Choroid plexus epithelial cell (primary cell): Measurements from ENCODE around the gene ZNF138.
A peak's percentile ranks its signal among the peaks of the same experiment; 100 is the strongest.

ENCODE experiments used
- DNase-seq: peaks from one replicate; pipeline ENCODE4 v3.0.0-alpha.2; 2010; ENCODE audit warnings: low read depth
- H3K4me3 ChIP-seq: 2 replicates; pipeline ENCODE4 v1.5.1; 2011; ENCODE audit warnings: low read depth, mild to moderate bottlenecking, control low read depth, low read length, moderate library complexity
- TF ChIP-seq, protein P1 (sequence below): conservative IDR thresholded peaks from 2 replicates; pipeline ENCODE4 v1.5.1; 2011; ENCODE audit warnings: low read depth, mild to moderate bottlenecking, control low read depth, inconsistent platforms, low read length, moderate library complexity

The ZNF138 gene

DNA sequence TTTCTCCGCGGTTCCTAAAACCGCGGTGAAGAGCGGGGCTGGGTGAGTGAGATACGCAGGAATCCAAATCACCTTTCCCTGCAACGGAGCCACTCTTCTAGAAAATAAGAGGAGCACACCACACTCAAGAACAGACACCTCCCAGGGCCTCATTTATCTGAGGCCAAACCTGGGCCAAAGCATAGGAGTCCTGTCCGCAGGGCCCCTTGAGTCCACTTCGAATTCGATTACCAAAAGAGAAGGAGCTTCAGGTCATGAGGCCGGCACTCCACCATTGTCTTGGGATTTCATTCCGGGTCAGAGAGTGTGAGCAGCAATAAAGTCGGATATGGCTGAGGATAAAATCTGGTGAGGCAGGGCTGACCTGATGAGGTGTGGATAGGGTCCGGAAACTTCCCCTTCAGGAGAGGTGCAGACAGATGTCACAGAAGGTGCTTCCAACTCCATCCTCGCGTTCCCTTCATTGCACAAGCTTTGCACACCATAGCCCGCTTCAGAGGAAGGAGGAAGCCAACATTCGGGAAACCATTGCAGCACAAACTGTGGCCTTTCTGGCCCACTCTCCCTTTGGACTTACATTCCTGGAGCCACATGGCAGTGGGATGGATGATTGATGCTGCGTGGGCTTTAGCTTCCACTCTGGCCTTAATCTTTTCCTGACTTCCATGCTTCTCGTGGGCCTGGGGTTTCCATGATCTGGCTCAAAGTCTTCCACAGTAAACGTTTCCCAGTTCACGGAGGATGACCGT is 81.6 kb downstream of the ZNF138 start:
- TF ChIP-seq, protein P1, sequence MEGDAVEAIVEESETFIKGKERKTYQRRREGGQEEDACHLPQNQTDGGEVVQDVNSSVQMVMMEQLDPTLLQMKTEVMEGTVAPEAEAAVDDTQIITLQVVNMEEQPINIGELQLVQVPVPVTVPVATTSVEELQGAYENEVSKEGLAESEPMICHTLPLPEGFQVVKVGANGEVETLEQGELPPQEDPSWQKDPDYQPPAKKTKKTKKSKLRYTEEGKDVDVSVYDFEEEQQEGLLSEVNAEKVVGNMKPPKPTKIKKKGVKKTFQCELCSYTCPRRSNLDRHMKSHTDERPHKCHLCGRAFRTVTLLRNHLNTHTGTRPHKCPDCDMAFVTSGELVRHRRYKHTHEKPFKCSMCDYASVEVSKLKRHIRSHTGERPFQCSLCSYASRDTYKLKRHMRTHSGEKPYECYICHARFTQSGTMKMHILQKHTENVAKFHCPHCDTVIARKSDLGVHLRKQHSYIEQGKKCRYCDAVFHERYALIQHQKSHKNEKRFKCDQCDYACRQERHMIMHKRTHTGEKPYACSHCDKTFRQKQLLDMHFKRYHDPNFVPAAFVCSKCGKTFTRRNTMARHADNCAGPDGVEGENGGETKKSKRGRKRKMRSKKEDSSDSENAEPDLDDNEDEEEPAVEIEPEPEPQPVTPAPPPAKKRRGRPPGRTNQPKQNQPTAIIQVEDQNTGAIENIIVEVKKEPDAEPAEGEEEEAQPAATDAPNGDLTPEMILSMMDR = no peak
- no peak for DNase-seq
- H3K4me3 ChIP-seq = no peak overlapping the region

DNA sequence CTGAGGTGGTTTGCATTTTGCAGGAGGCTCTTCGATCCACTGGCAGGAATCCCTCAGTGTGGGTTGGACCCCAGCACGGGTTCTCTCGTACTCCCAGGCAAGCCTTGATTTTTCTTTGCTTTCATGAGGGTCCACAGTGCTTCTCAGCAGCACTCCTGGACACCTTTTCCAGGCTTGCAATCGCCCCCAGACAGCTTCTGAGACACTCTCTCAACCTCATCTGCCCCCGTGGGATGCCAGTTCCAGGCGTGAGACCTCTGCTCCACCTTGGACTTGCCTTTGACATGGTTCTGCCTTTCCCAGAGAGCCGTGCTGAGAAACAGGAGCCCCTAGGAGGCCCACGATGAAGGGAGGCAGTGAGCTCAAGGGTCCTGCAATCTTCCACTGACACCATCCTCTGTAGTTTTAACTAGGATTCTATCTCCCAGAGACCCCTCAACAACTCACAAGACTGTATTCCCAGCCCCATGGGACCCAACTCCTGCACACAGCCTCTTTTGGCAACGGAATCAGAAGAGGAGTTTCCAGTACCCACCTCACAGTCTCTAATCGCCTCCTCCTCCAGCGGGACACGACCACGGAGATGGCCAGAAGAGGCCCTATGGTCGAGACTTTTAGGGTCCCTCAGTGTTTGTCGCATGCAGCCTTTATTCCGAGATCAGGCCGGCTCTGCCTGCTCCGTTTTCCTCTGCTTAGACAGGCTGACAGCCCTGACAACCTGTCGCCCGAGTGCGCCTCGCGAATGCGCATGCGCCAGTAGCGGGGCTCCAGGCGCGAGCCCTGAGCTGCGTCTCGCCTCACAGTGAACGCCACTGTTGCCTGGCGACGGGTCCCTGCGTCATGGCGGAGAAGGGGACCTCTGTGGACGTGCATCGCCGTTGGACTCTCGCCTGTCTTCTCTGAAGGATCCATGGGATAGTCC is 82.8 kb downstream of the ZNF138 start:
- DNase-seq = peak; percentile 19
- peak overlapping the region; percentile 33 for H3K4me3 ChIP-seq
- TF ChIP-seq, protein P1 = no peak

DNA sequence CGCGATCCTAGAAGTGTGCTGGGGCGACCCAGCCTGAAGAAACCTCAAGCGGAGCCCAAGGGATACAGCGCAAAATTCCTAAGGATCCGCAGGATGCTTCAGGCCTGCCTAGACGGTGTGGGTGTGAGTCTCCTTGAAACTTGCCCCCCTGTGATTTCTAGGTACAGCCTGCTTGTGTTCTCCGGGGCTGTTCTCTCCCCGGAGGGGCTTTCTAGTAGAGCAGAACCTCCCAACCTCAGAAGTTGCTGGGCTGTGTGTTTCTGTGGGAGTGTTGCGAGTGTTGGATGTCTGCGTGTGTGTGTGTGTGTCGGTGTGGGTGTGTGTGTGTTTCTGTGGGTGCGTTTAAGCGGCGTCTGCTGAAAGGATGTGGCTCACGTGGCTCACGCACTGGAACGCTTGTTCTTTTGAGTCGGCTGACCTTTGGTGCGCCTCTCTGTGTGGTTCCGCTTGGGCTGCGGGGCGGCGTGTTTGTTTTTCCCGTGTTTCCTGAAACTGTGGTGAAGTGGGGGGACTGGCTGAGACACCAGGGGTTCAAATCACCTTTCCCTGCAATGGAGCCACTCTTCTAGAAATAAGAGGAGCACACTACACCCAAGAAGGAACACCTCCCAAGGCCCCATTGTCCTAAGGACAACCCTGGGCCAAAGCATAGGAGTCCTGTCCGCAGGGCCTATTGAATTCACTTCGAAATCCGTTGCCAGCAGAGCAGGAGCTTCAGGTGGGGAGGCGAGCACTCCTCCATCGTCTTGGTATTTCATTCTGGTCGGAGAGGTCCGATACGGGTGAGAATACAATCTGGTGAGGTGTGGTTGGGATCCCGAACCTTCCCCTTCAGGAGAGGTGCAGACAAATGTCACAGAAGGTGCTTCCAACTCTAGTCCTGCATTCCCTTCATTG is 83.7 kb downstream of the ZNF138 start:
- no peak for DNase-seq
- peak overlapping the region; percentile 33 for H3K4me3 ChIP-seq
- TF ChIP-seq, protein P1 = no peak

DNA sequence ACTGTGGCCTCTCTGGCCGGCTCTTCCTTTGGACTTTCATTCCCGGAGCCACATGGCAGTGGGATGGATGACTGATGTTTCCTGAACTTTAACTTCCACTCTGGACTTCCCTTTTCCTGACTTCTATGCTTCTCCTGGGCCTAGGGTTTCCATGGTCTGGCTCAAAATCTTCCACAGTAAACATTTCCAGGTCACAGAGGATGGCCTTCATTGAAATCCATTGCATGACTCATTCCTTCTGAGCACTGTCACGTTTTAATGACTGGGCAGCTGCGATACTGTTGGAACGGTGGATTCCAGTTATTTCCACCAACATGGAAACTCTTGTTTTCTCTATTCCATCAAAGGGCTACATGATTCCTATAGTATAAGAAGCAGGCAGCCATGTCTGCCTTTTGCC is 84.5 kb downstream of the ZNF138 start:
- TF ChIP-seq, protein P1 = no peak
- H3K4me3 ChIP-seq = no peak overlapping the region
- DNase-seq = peak; percentile 6

DNA sequence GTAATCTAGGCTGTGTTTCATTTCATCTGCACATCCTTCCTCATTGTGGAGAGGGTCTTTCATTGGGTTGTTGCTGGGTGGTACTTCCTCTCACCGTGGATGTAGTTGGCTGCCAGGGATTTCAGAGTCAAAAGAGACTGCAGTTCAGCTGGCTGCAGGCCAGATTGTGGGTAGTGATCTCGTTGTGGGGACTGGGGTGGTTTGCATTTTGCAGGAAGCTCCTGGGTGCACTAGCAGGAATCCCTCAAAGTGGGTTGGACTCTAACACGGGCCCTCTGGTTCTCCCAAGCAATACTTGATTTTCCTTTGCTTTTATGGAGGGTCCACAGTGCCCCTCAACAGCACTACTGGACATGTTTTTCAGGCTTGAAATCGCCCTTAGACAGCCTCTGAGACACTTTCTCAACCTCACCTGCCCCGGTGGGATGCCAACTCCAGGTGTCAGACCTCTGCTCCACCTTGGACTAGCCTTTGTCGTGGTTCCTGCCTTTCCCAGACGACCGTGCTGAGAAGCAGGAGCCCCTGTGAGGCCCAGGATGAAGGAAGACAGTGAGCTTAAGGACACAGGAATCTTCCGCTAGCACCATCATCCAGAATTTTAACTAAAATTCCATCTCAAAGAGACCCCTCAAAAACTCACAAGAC is 85.0 kb downstream of the ZNF138 start:
- TF ChIP-seq, protein P1 = no peak

DNA sequence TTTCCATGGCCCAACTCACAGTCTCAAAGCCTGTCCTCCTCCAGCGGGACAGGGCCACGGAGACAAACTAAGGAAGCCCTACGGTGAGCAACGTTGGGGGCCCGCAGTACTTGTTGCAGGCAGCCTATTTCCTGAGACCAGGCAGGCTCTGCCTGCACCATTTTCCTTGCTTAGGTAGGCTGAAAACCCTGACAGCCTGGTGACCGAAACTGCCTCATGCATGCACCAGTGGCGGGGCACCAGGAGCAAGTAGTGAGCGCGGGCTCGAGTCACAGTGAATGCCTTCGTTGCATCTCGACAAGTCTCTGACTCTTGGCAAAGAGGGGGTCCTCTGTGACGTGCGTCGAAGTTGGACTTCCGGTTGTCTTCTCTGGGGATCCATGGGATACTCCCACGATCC is 85.6 kb downstream of the ZNF138 start:
- no peak for DNase-seq
- TF ChIP-seq, protein P1 = no peak
- H3K4me3 ChIP-seq = no peak overlapping the region

More for the DNA sequence above, 85.0 kb downstream of the ZNF138 start:
- DNase-seq = no peak
- no peak overlapping the region for H3K4me3 ChIP-seq
